Aorta (tissue), 5 donors: ENCODE results near the gene PAAF1. TPM values are rescaled to one million over a fixed set of nuclear protein-coding genes. Genes with fewer than 3 reads are reported as not detected.

Source experiments
- ATAC-seq: fragments of 200-7000 bp; cut with Tn5 transposase; one replicate; pipeline ENCODE4 v1.9.1; 2022; ENCODE audit warnings: moderate library complexity; ENCODE audit not compliant: low FRiP score
- DNase-seq, 2 donors: peaks; one replicate each; pipeline ENCODE4 v3.0.0-alpha.2; 2020
- H3K27ac ChIP-seq, 2 donors: one replicate each; pipeline ENCODE4 v1.5.1; 2013; ENCODE audit warnings: low read length in 2 of 2, mild to moderate bottlenecking in 2 of 2, moderate library complexity in 2 of 2, control low read depth in 1 of 2, inconsistent platforms in 1 of 2, low read depth in 1 of 2
- H3K27me3 ChIP-seq, 2 donors: one replicate each; pipeline ENCODE4 v1.6.1; 2013; ENCODE audit warnings: control low read depth in 1 of 2, low read length in 1 of 2, mild to moderate bottlenecking in 1 of 2, moderate library complexity in 1 of 2; ENCODE audit not compliant: insufficient read depth in 2 of 2, control insufficient read depth in 1 of 2
- H3K36me3 ChIP-seq, 2 donors: one replicate each; pipeline ENCODE4 v1.6.1; 2013; ENCODE audit warnings: control low read depth in 1 of 2, low read length in 1 of 2, mild to moderate bottlenecking in 1 of 2; ENCODE audit not compliant: insufficient read depth in 2 of 2, control insufficient read depth in 1 of 2
- H3K4me1 ChIP-seq, 2 donors: one replicate each; pipeline ENCODE4 v1.6.1; 2013; ENCODE audit warnings: low read length in 2 of 2, control low read depth in 1 of 2, mild to moderate bottlenecking in 1 of 2, moderate library complexity in 1 of 2; ENCODE audit not compliant: insufficient read depth in 2 of 2, control insufficient read depth in 1 of 2
- H3K4me3 ChIP-seq, 2 donors: one replicate each; pipeline ENCODE4 v1.5.1; 2013; ENCODE audit warnings: low read length in 2 of 2, control low read depth in 1 of 2, mild to moderate bottlenecking in 1 of 2
- H3K9me3 ChIP-seq: one replicate; pipeline ENCODE4 v1.6.1; 2013; ENCODE audit warnings: mild to moderate bottlenecking, low read length; ENCODE audit not compliant: control insufficient read depth
- WGBS, 2 donors: extraction: QIAGEN DNeasy Blood & Tissue Kit; methylation state at CpG; one replicate each; pipeline ENCODE4 v1.1.7; 2013; 5-methylcytosine and 5-hydroxymethylcytosine counted together
- intact Hi-C, 2 donors: fragments of 100-400 bp; cut with DNase I; formaldehyde crosslinking; loops; one replicate each; pipeline versions ENCODE4 v1.14.2 to v1.15.0; 2022
- polyA plus RNA-seq, 2 donors: library from polyadenylated mRNA; stranded (reverse); fragments of 200-250 nt; gene quantifications; one replicate each; pipeline ENCODE4 v1.2.3, GENCODE V29; 2013
- total RNA-seq, 2 donors: library from RNA; stranded (reverse); fragmentation: NEBNext Ultra II Directional; extraction: Animal tissue kit (Norgen Biotek cat#: 25700); gene quantifications; one replicate each; pipeline ENCODE4 v1.2.1, GENCODE V29; 2021
- donor health status: healthy with polysubstance abuse.
- donor health status: Bipolar disorder and iron deficiency.
- donor health status: DM: no; HTN: no; CAD: no.
- donor health status: DM: no; HTN: no; CAD: no.
- donor health status: DM: yes; HTN: yes; CAD: no.

The PAAF1 gene
- total and polyA plus RNA-seq, 4 donors: 13.9 to 23.9 (median 16.8) TPM

GRCh38 chr11:73894725-73895335 is 18.0 kb downstream of the PAAF1 start:
- no peak for DNase-seq
- intact Hi-C loops: no loop called here
- no peaks in the 10 kb centered on the region for H3K9me3 ChIP-seq
- no peaks in the 10 kb centered on the region for H3K4me1 ChIP-seq
- H3K27ac ChIP-seq: no peak overlapping the region
- ATAC-seq: no peak
- H3K27me3 ChIP-seq: no peaks in the 10 kb centered on the region
- H3K4me3 ChIP-seq: no peak overlapping the region
- WGBS, 2 donors: 88 to 94% methylated on average over 5 of the region's 5 CpGs
- H3K36me3 ChIP-seq: peaks cover 2% of the 10 kb centered on the region in 2 donors

- Histone ChIP-seq H3K4me1 (no peaks in the 10 kb centered on the region), H3K9me3 (no peaks in the 10 kb centered on the region), H3K27ac (no peak overlapping the region), H3K36me3 (peaks cover 0 to 2% of the 10 kb centered on the region in 2 donors), H3K27me3 (no peaks in the 10 kb centered on the region), H3K4me3 (no peak overlapping the region)
- ATAC-seq (no peak), DNase-seq (no peak)
- intact Hi-C loops: no loop called here
- WGBS, 2 donors: 91 to 96% methylated on average over 1 of the region's 1 CpG
Observed at GRCh38 chr11:73902303-73902702, 25.5 kb downstream of the PAAF1 start.

GRCh38 chr11:73907191-73907590 is 30.4 kb downstream of the PAAF1 start:
- intact Hi-C loops: no loop called here
- Histone ChIP-seq H3K36me3 (peaks cover 3 to 4% of the 10 kb centered on the region in 2 donors), H3K9me3 (no peaks in the 10 kb centered on the region), H3K27me3 (no peaks in the 10 kb centered on the region), H3K4me1 (no peaks in the 10 kb centered on the region), H3K27ac (no peak overlapping the region), H3K4me3 (no peak overlapping the region)
- ATAC-seq (no peak), DNase-seq (no peak)
- 86% methylated on average over 4 of the region's 4 CpGs for WGBS, 2 donors

- DNase-seq: no peak
- peaks cover 2 to 9% of the 10 kb centered on the region in 2 donors for H3K36me3 ChIP-seq
- no peaks in the 10 kb centered on the region for H3K4me1 ChIP-seq
- H3K27ac ChIP-seq: no peak overlapping the region
- H3K27me3 ChIP-seq: no peaks in the 10 kb centered on the region
- no peaks in the 10 kb centered on the region for H3K9me3 ChIP-seq
- WGBS, 2 donors: 94 to 100% methylated on average over 2 of the region's 2 CpGs
- no peak for ATAC-seq
- no peak overlapping the region for H3K4me3 ChIP-seq
- intact Hi-C loops: no loop called here
Observed at GRCh38 chr11:73912026-73912425, 35.2 kb downstream of the PAAF1 start.

- peaks cover 2 to 10% of the 10 kb centered on the region in 2 donors for H3K36me3 ChIP-seq
- intact Hi-C loops: no loop called here
- no peak overlapping the region for H3K27ac ChIP-seq
- ATAC-seq (no peak), DNase-seq (no peak)
- no peaks in the 10 kb centered on the region for H3K27me3 ChIP-seq
- no peaks in the 10 kb centered on the region for H3K9me3 ChIP-seq
- no peaks in the 10 kb centered on the region for H3K4me1 ChIP-seq
- H3K4me3 ChIP-seq: no peak overlapping the region
Observed at GRCh38 chr11:73913472-73913871, 36.7 kb downstream of the PAAF1 start.

- intact Hi-C loops: no loop called here
- peaks cover 1 to 10% of the 10 kb centered on the region in 2 donors for H3K36me3 ChIP-seq
- ATAC-seq (no peak), DNase-seq (no peak)
- 81 to 87% methylated on average over 4 of the region's 4 CpGs for WGBS, 2 donors
- H3K9me3 ChIP-seq: no peaks in the 10 kb centered on the region
- no peak overlapping the region for H3K4me3 ChIP-seq
- no peaks in the 10 kb centered on the region for H3K4me1 ChIP-seq
- no peak overlapping the region for H3K27ac ChIP-seq
- no peaks in the 10 kb centered on the region for H3K27me3 ChIP-seq
Observed at GRCh38 chr11:73914284-73914683, 37.5 kb downstream of the PAAF1 start.

- Histone ChIP-seq H3K4me3 (no peak overlapping the region), H3K27me3 (no peaks in the 10 kb centered on the region), H3K36me3 (peaks cover 3 to 7% of the 10 kb centered on the region in 2 donors), H3K27ac (no peak overlapping the region), H3K9me3 (no peaks in the 10 kb centered on the region), H3K4me1 (no peaks in the 10 kb centered on the region)
- intact Hi-C loops: no loop called here
- WGBS, 2 donors: 74 to 81% methylated on average over 1 of the region's 1 CpG
- ATAC-seq (no peak), DNase-seq (no peak)
Observed at GRCh38 chr11:73916435-73916834, 39.6 kb downstream of the PAAF1 start.

- H3K9me3 ChIP-seq: no peaks in the 10 kb centered on the region
- H3K4me1 ChIP-seq: no peaks in the 10 kb centered on the region
- H3K36me3 ChIP-seq: peaks cover 2 to 3% of the 10 kb centered on the region in 2 donors
- WGBS, 2 donors: 97 to 98% methylated on average over 4 of the region's 4 CpGs
- DNase-seq (no peak), ATAC-seq (no peak)
- intact Hi-C loops: no loop called here
- no peak overlapping the region for H3K27ac ChIP-seq
- H3K27me3 ChIP-seq: no peaks in the 10 kb centered on the region
- no peak overlapping the region for H3K4me3 ChIP-seq
Observed at GRCh38 chr11:73921180-73921579, 44.4 kb downstream of the PAAF1 start.

- WGBS, 2 donors: 87 to 94% methylated on average over 2 of the region's 2 CpGs
- Histone ChIP-seq H3K27me3 (no peaks in the 10 kb centered on the region), H3K4me1 (no peaks in the 10 kb centered on the region), H3K36me3 (peaks cover 0 to 18% of the 10 kb centered on the region in 2 donors), H3K9me3 (no peaks in the 10 kb centered on the region), H3K27ac (no peak overlapping the region), H3K4me3 (no peak overlapping the region)
- no peak for ATAC-seq
- intact Hi-C loops: no loop called here
- no peak for DNase-seq
Observed at GRCh38 chr11:73929388-73929787, 52.6 kb downstream of the PAAF1 start.
